GM12878 (cell line): ENCODE results near the gene DOCK2. TPM values are rescaled to one million over a fixed set of nuclear protein-coding genes. Genes with fewer than 3 reads are reported as not detected.

ENCODE experiments used
- ATAC-seq: fragments of 200-7000 bp; cut with Tn5 transposase; 3 replicates; pipeline ENCODE4 v1.9.1; 2020; ENCODE audit warnings: mild to moderate bottlenecking, moderate library complexity
- BruUV-seq: library from RNA; stranded (reverse); fragments of 400-500 nt; replicated peaks from 2 replicates; lab custom pipeline; 2021; lab: Mats Ljungman, UMichigan
- CTCF ChIA-PET: fragments of 300-600 bp; sonication (Branson Sonifier 250); formaldehyde crosslinking; extraction: SDS; loops from one replicate; lab custom pipeline; 2021; ENCODE audit warnings: inconsistent platforms; lab: Yijun Ruan, JAX
- POLR2A ChIA-PET: fragments of 350-600 bp; formaldehyde crosslinking; extraction: SDS; loops from one replicate; lab custom pipeline; 2021; ENCODE audit warnings: inconsistent platforms; lab: Charles Lee
- RAD21 ChIA-PET: fragments of 300-600 bp; sonication (Branson Sonifier 250); formaldehyde crosslinking; loops from one replicate; lab custom pipeline; 2023; ENCODE audit warnings: antibody characterized with exemption; ENCODE audit not compliant: unreplicated experiment; lab: Charles Lee
- SMC1A ChIA-PET: fragments of 300-600 bp; sonication (Branson Sonifier 250); formaldehyde crosslinking; loops from one replicate; lab custom pipeline; 2023; ENCODE audit not compliant: unreplicated experiment, uncharacterized antibody; lab: Charles Lee
- DNase-seq: peaks from one replicate; pipeline ENCODE4 v3.0.0-alpha.2; 2011; ENCODE audit warnings: low read depth, low spot score
- FAIRE-seq: peaks from 3 replicates; lab custom pipeline; 2011; peaks lifted over from hg19 to GRCh38; lab: Jason Lieb, UNC
- H2AFZ ChIP-seq: 2 replicates; pipeline ENCODE4 v1.6.0; 2011; ENCODE audit warnings: low read depth, low read length, control low read depth; ENCODE audit not compliant: control insufficient read depth
- H3K27ac ChIP-seq: 2 replicates; pipeline ENCODE4 v1.5.1; 2011; ENCODE audit warnings: control low read depth; ENCODE audit not compliant: control insufficient read depth, insufficient read depth
- H3K27me3 ChIP-seq, 2 experiments: replicated peaks in 1 of 2; 2 replicates each; pipeline versions ENCODE4 v1.6.0 to v1.6.1; 2011; ENCODE audit warnings: low read length in 1 of 2; ENCODE audit not compliant: control insufficient read depth in 2 of 2, insufficient read depth in 2 of 2
- H3K36me3 ChIP-seq, 2 experiments: 2 replicates each; pipeline ENCODE4 v1.5.1; 2011; ENCODE audit warnings: low read length in 1 of 2; ENCODE audit not compliant: control insufficient read depth in 2 of 2, insufficient read depth in 2 of 2
- H3K4me1 ChIP-seq: 2 replicates; pipeline ENCODE4 v1.6.1; 2011; ENCODE audit warnings: mild to moderate bottlenecking, low read length, moderate library complexity, mixed read lengths; ENCODE audit not compliant: control insufficient read depth, insufficient read depth
- H3K4me2 ChIP-seq: 2 replicates; pipeline ENCODE4 v1.6.0; 2011; ENCODE audit warnings: control low read depth; ENCODE audit not compliant: control insufficient read depth, insufficient read depth
- H3K4me3 ChIP-seq: fragments of 200-600 bp; sonication (generic); 2 replicates; pipeline ENCODE4 v1.5.1; 2016
- H3K79me2 ChIP-seq: 2 replicates; pipeline ENCODE4 v1.6.0; 2011; ENCODE audit warnings: low read length; ENCODE audit not compliant: control insufficient read depth, insufficient read depth
- H3K9ac ChIP-seq: 2 replicates; pipeline ENCODE4 v1.8.0; 2011; ENCODE audit warnings: low read length, control low read depth, mixed read lengths; ENCODE audit not compliant: control insufficient read depth, insufficient read depth
- H3K9me3 ChIP-seq: replicated peaks from 3 replicates; pipeline ENCODE4 v1.5.1; 2011; ENCODE audit warnings: mild to moderate bottlenecking, low read length; ENCODE audit not compliant: control insufficient read depth, insufficient read depth
- H4K20me1 ChIP-seq: 2 replicates; pipeline ENCODE4 v1.6.0; 2011; ENCODE audit not compliant: control insufficient read depth, insufficient read depth
- ASH2L ChIP-seq: fragments of 300-600, 200-600 bp; sonication (generic); IDR thresholded peaks from 2 replicates; pipeline ENCODE4 v1.6.1; 2017; ENCODE audit warnings: low read depth, mild to moderate bottlenecking, borderline replicate concordance
- BCL11A ChIP-seq: IDR thresholded peaks from 2 replicates; pipeline ENCODE4 v1.6.1; 2011; ENCODE audit warnings: low read depth, low read length
- CREM ChIP-seq: IDR thresholded peaks from 2 replicates; pipeline ENCODE4 v1.6.1; 2014; ENCODE audit warnings: antibody characterized with exemption, low read depth
- E2F8 ChIP-seq: fragments of 450-650 bp; IDR thresholded peaks from 2 replicates; pipeline ENCODE4 v1.6.1; 2018; ENCODE audit warnings: mild to moderate bottlenecking, low read depth, moderate library complexity; ENCODE audit not compliant: partially characterized antibody
- LARP7 ChIP-seq: fragments of 450-650 bp; IDR thresholded peaks from 2 replicates; pipeline ENCODE4 v1.6.1; 2017; ENCODE audit warnings: mild to moderate bottlenecking
- SREBF1 ChIP-seq: IDR thresholded peaks from 2 replicates; pipeline ENCODE4 v1.6.1; 2012; ENCODE audit warnings: mild to moderate bottlenecking, low read length
- TAF1 ChIP-seq: IDR thresholded peaks from 2 replicates; pipeline ENCODE4 v1.6.1; 2011; ENCODE audit warnings: mild to moderate bottlenecking, low read depth, low read length, borderline replicate concordance
- TCF7 ChIP-seq: IDR thresholded peaks from 2 replicates; pipeline ENCODE4 v1.6.1; 2014; ENCODE audit warnings: antibody characterized with exemption, borderline replicate concordance
- WGBS: methylation state at CpG from one replicate; pipeline ENCODE4 v1.1.6; 2016; ENCODE audit warnings: low lambda C conversion rate; ENCODE audit not compliant: insufficient replicate concordance, insufficient coverage; ENCODE audit errors: missing lambda C conversion rate; 5-methylcytosine and 5-hydroxymethylcytosine counted together
- in situ Hi-C: fragments of 300-500 bp; cut with MboI; formaldehyde crosslinking; loops from 9 replicates; pipeline ENCODE4 v1.14.3; 2018; ENCODE audit warnings: mixed read lengths
- intact Hi-C: fragments of 100-400 bp; cut with micrococcal nuclease; formaldehyde crosslinking; loops from one replicate; pipeline ENCODE4 v1.14.2; 2022; ENCODE audit not compliant: unreplicated experiment
- polyA plus RNA-seq, 11 experiments: library from polyadenylated mRNA; depleted of rRNA in 4 of 11; unstranded in 6 of 11; stranded (reverse) in 5 of 11; fragments of >200 nt; fragmentation: Nextera tagmentation in 4 of 11; fragmentation: Illumina TruSeq in 1 of 11; extraction: Ambion mirVana in 4 of 11; extraction: Trizol in 1 of 11; gene quantifications; 1 replicate in 1 of 11; 2 replicates in 10 of 11; pipeline versions ENCODE4 v1.2.1 to v1.2.3, GENCODE V29; 2011 to 2016; ENCODE audit warnings: inconsistent platforms in 2 of 11, missing spikeins in 2 of 11, low read depth in 1 of 11
- total RNA-seq, 4 experiments: library from RNA; depleted of rRNA in 3 of 4; stranded (reverse); fragments of >200 nt in 3 of 4; fragmentation: Illumina TruSeq in 1 of 4; extraction: Trizol in 1 of 4; gene quantifications; 2 replicates each; pipeline versions ENCODE4 v1.2.1 to v1.2.3, GENCODE V29; 2013 to 2021
- TF ChIP-seq, protein P1 (sequence below): fragments of 450-650 bp; IDR thresholded peaks from 2 replicates; pipeline ENCODE4 v1.6.1; 2017; ENCODE audit warnings: borderline replicate concordance
- TF ChIP-seq, protein P2 (sequence below): fragments of 450-650 bp; IDR thresholded peaks from 2 replicates; pipeline ENCODE4 v1.6.1; 2017; ENCODE audit warnings: mild to moderate bottlenecking, moderate library complexity
- TF ChIP-seq, protein P3 (sequence below): IDR thresholded peaks from 2 replicates; pipeline ENCODE4 v1.6.1; 2011; ENCODE audit warnings: mild to moderate bottlenecking, low read depth, low read length, moderate library complexity; ENCODE audit not compliant: insufficient replicate concordance
- TF ChIP-seq, protein P4 (sequence below): fragments of 450-650 bp; IDR thresholded peaks from 2 replicates; pipeline ENCODE4 v1.6.1; 2016; ENCODE audit warnings: mild to moderate bottlenecking

DOCK2 gene
- total and polyA plus RNA-seq, 10 of the 15 experiments (the other 5 are each of a cell fraction or from before 2014, with no cell fraction given): 34.2 to 192 (median 118) TPM

GRCh38 chr5:169788168-169788567, 151.1 kb downstream of the DOCK2 start:
- H3K9ac ChIP-seq: no peak overlapping the region
- no peak for FAIRE-seq
- no peaks in the 10 kb centered on the region for H3K4me1 ChIP-seq
- RAD21 ChIA-PET: interaction anchor here (1.2 to 5.2 kb wide), 2 partner anchors 10 to 17 kb away, joined by 3 to 20 read pairs; no protein-coding TSS in a partner anchor
- in situ Hi-C loops: no loop called here
- no peak overlapping the region for H3K4me2 ChIP-seq
- ATAC-seq: no peak
- no peak overlapping the region for H3K27ac ChIP-seq
- no peak for TF ChIP-seq SREBF1
- no peak for TF ChIP-seq E2F8
- TF ChIP-seq LARP7: no peak
- TF ChIP-seq TCF7: no peak
- no peak for TF ChIP-seq ASH2L
- no peak for TF ChIP-seq CREM
- no peak for TF ChIP-seq TAF1
- TF ChIP-seq, protein P1, sequence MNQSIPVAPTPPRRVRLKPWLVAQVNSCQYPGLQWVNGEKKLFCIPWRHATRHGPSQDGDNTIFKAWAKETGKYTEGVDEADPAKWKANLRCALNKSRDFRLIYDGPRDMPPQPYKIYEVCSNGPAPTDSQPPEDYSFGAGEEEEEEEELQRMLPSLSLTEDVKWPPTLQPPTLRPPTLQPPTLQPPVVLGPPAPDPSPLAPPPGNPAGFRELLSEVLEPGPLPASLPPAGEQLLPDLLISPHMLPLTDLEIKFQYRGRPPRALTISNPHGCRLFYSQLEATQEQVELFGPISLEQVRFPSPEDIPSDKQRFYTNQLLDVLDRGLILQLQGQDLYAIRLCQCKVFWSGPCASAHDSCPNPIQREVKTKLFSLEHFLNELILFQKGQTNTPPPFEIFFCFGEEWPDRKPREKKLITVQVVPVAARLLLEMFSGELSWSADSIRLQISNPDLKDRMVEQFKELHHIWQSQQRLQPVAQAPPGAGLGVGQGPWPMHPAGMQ: no peak
- TF ChIP-seq BCL11A: no peak
- TF ChIP-seq, protein P2, sequence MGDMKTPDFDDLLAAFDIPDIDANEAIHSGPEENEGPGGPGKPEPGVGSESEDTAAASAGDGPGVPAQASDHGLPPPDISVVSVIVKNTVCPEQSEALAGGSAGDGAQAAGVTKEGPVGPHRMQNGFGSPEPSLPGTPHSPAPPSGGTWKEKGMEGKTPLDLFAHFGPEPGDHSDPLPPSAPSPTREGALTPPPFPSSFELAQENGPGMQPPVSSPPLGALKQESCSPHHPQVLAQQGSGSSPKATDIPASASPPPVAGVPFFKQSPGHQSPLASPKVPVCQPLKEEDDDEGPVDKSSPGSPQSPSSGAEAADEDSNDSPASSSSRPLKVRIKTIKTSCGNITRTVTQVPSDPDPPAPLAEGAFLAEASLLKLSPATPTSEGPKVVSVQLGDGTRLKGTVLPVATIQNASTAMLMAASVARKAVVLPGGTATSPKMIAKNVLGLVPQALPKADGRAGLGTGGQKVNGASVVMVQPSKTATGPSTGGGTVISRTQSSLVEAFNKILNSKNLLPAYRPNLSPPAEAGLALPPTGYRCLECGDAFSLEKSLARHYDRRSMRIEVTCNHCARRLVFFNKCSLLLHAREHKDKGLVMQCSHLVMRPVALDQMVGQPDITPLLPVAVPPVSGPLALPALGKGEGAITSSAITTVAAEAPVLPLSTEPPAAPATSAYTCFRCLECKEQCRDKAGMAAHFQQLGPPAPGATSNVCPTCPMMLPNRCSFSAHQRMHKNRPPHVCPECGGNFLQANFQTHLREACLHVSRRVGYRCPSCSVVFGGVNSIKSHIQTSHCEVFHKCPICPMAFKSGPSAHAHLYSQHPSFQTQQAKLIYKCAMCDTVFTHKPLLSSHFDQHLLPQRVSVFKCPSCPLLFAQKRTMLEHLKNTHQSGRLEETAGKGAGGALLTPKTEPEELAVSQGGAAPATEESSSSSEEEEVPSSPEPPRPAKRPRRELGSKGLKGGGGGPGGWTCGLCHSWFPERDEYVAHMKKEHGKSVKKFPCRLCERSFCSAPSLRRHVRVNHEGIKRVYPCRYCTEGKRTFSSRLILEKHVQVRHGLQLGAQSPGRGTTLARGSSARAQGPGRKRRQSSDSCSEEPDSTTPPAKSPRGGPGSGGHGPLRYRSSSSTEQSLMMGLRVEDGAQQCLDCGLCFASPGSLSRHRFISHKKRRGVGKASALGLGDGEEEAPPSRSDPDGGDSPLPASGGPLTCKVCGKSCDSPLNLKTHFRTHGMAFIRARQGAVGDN: no peak
- TF ChIP-seq, protein P3, sequence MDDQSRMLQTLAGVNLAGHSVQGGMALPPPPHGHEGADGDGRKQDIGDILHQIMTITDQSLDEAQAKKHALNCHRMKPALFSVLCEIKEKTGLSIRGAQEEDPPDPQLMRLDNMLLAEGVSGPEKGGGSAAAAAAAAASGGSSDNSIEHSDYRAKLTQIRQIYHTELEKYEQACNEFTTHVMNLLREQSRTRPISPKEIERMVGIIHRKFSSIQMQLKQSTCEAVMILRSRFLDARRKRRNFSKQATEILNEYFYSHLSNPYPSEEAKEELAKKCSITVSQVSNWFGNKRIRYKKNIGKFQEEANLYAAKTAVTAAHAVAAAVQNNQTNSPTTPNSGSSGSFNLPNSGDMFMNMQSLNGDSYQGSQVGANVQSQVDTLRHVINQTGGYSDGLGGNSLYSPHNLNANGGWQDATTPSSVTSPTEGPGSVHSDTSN: no peak
- TF ChIP-seq, protein P4, sequence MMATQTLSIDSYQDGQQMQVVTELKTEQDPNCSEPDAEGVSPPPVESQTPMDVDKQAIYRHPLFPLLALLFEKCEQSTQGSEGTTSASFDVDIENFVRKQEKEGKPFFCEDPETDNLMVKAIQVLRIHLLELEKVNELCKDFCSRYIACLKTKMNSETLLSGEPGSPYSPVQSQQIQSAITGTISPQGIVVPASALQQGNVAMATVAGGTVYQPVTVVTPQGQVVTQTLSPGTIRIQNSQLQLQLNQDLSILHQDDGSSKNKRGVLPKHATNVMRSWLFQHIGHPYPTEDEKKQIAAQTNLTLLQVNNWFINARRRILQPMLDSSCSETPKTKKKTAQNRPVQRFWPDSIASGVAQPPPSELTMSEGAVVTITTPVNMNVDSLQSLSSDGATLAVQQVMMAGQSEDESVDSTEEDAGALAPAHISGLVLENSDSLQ: no peak
- H4K20me1 ChIP-seq: no peaks in the 10 kb centered on the region
- SMC1A ChIA-PET: interaction anchor here (0.9 to 16.5 kb wide), 5 partner anchors 8 to 121 kb away, joined by 3 to 368 read pairs (median 3); no protein-coding TSS in a partner anchor
- no TSS peak for BruUV-seq
- CTCF ChIA-PET: interaction anchor here (1.8 kb wide), 1 partner anchor 21 kb away, joined by 3 read pairs; no protein-coding TSS in a partner anchor
- intact Hi-C loops: no loop called here
- no peaks in the 10 kb centered on the region for H3K27me3 ChIP-seq
- H3K9me3 ChIP-seq: no peaks in the 10 kb centered on the region
- 58% methylated on average over 5 of the region's 5 CpGs for WGBS
- POLR2A ChIA-PET: interaction anchor here (0.8 to 1.3 kb wide), 3 partner anchors 9 to 18 kb away, joined by 3 to 6 read pairs (median 3); no protein-coding TSS in a partner anchor
- peaks cover 2 to 6% of the 10 kb centered on the region in 2 experiments; a peak in 3 of 4 replicates for H3K36me3 ChIP-seq
- H3K79me2 ChIP-seq: no peaks in the 10 kb centered on the region
- no peak overlapping the region for H3K4me3 ChIP-seq
- H2AFZ ChIP-seq: no peak overlapping the region
- no peak for DNase-seq
